Omental fat pad (tissue), 4 donors: Measurements from ENCODE around the gene UTS2R. TPM values are rescaled to one million over a fixed set of nuclear protein-coding genes. Genes with fewer than 3 reads are reported as not detected.

Source experiments
- ATAC-seq: fragments of 150-250 bp; one replicate; pipeline ENCODE4 v1.9.1; 2016; ENCODE audit warnings: mild to moderate bottlenecking, moderate library complexity; ENCODE audit not compliant: low FRiP score
- DNase-seq: peaks from one replicate; pipeline ENCODE4 v3.0.0-alpha.2; 2019; ENCODE audit warnings: low spot score
- total RNA-seq, 4 donors: library from RNA; depleted of rRNA; stranded (reverse); fragments of >200 nt; gene quantifications; one replicate each; pipeline ENCODE4 v1.1.0, GENCODE V29; 2016
- TF ChIP-seq, protein P1 (sequence below), 3 donors: fragments of 450-650 bp; IDR thresholded peaks; one replicate each; pipeline ENCODE4 v1.5.1; 2016 to 2017; ENCODE audit warnings: antibody characterized with exemption in 3 of 3, mild to moderate bottlenecking in 3 of 3, moderate library complexity in 2 of 3

UTS2R gene
- total RNA-seq, 4 donors from 2014 or later, result not detected

GRCh38 chr17:82330322-82331239 is 41.0 kb upstream of the UTS2R start:
- TF ChIP-seq, protein P1, sequence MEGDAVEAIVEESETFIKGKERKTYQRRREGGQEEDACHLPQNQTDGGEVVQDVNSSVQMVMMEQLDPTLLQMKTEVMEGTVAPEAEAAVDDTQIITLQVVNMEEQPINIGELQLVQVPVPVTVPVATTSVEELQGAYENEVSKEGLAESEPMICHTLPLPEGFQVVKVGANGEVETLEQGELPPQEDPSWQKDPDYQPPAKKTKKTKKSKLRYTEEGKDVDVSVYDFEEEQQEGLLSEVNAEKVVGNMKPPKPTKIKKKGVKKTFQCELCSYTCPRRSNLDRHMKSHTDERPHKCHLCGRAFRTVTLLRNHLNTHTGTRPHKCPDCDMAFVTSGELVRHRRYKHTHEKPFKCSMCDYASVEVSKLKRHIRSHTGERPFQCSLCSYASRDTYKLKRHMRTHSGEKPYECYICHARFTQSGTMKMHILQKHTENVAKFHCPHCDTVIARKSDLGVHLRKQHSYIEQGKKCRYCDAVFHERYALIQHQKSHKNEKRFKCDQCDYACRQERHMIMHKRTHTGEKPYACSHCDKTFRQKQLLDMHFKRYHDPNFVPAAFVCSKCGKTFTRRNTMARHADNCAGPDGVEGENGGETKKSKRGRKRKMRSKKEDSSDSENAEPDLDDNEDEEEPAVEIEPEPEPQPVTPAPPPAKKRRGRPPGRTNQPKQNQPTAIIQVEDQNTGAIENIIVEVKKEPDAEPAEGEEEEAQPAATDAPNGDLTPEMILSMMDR (IDR thresholded peaks at IDR 0.05), result no peak
- ATAC-seq (no peak), DNase-seq (no peak)

DNA sequence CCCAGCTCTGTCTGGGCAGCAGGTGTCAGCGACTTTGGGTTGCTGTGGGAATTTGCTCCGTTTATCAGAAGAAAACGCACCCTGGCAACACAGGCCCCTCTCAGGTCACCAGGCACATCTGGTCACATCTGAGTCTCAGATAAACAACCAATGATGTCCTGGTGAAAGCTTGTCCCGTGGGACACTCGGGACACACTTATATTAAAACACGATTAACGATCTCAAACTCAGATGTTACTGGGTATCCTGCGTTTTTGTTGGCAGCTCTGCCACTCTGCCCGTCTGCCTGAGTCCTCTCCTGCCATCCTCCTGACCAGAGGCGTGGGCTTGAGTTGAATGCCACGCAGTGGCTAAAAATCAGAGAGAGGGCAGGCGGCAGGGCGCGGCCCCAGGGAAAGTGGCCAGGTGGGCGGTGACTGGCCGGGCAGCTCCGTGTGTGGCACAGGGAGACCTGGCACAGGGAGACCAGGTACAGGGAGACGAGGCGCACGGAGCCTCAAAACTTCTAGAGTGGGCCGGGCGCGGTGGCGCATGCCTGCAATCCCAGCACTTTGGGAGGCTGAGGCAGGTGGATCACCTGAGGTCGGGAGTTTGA is 40.1 kb upstream of the UTS2R start:
- no peak for DNase-seq
- TF ChIP-seq, protein P1 (IDR thresholded peaks at IDR 0.05), result no peak
- ATAC-seq, result no peak

DNA sequence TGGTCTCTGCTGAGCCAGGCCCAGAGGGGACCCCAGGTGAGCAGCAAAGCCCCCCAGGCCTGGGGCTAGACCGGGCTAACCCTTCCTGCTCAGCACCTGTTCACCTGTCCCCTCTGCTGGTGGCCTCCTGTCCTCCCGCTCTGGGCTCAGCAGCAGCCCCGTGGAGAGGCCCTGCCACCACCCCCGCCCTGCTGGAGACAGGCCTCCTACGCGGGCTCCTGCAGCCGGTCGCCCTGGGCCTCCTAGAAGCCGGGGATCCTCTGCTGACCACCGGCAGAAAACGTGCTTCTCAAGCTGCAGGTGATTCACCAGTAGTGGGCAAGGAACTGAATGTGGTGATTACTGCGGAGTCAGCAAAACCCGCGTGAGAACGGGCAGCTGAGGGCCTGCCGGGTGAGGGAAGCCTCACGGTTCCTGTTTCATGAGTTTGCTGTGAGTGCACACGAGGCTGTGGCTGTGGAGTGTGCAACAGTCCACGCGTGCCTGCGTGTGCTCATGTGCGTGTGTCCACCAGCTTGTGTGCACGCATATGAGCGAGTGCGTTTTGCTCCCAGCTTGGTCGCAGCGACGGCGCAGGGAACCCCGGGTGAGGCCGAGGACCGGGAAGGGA is 38.8 kb upstream of the UTS2R start:
- TF ChIP-seq, protein P1 (IDR thresholded peaks at IDR 0.05), result no peak
- DNase-seq (no peak), ATAC-seq (peak; percentile 35)

DNA sequence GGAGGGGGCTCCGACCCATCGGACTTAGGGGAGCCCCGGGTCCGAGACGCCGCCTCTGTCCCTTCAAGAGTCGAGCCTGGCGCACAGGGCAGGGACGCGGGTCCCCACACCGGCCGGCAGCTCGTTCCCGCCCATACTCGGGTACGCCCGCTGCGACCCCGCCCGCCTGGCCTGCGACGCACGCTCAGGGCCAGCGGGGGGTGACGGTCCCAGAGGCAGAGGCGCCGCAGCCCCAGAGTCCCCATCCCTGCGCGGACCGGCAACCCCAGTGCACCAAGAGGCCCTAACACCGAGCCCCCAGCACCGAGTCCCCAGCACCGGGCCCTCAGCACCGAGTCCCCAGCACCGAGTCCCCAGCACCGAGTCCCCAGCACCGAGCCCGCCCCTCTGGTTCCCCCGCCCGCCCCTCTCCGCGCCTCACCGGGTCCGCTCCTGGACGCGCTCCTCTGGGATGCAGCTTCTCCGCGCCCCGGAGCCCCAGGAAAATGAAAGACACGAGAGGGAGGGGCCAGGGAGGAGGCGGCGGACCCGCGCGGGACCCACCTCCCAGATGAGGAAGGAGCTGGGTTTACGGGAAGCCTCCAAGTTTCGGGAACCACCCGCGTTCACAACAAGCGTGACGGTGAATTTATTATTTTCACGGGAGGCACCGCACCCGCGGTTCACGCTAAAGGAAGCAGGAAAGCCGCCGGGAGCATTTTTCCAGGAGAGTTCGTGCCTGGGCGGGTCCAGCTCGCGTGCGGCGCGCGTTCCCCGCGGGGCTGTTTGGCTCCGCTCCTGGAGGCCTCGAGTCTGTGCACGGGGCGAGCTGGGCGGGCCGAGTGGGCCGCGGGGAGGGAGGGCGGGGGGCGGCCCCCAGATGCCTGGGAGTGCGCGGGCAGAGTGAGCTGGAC is 38.0 kb upstream of the UTS2R start, which contains the start of gene SECTM1:
SECTM1 (minus strand) TSS at position 488 of the 893 bp plus-strand sequence. CDS start 6,526 bp downstream, outside the sequence.
- DNase-seq, result no peak
- ATAC-seq, result peak; percentile 15
- TF ChIP-seq, protein P1 (IDR thresholded peaks at IDR 0.05), result no peak

GRCh38 chr17:82334204-82334621 is 37.4 kb upstream of the UTS2R start:
- TF ChIP-seq, protein P1 (IDR thresholded peaks at IDR 0.05), result no peak
- DNase-seq, result no peak
- ATAC-seq, result no peak

GRCh38 chr17:82334622-82335394 is 36.8 kb upstream of the UTS2R start:
- TF ChIP-seq, protein P1 (IDR thresholded peaks at IDR 0.05), result no peak
- DNase-seq (no peak), ATAC-seq (no peak)
